ENCODE measurements around the gene SDC3. TPM values are rescaled to one million over a fixed set of nuclear protein-coding genes. Genes with fewer than 3 reads are reported as not detected.

Gene SDC3
- total and polyA plus RNA-seq, 2 of the 8 experiments (the other 6 are each of a cell fraction or from before 2014, with no cell fraction given), result 7.0 to 27.0 TPM

DNA sequence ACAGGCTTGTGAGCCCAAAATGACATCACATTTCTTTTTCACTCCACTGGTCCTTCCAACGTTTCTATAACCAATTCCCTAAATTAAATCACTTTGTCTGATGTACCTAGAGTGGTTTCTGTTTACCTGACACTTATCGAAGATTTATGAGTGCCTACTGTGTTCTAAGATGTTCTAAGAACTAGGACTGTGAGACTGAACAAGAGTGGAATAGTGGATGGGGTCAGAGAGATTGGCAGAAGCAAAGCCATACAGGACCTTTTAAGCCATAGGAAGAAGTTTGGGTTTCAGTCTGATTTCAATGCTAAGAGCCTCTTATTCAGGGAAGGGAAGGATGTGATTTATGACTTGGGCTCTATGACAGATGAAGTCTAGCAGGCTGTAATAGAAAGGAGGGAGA lies 78.7 kb downstream of the SDC3 start:
- Histone ChIP-seq H3K23me2 (ENCODE audit: low read depth, low read length) (no peaks in the 10 kb centered on the region), H2BK15ac (ENCODE audit: low read length) (no peak overlapping the region), H3K23ac (ENCODE audit: insufficient read length) (no peak overlapping the region), H2BK120ac (replicated peaks; ENCODE audit: low read depth, low read length) (no peak overlapping the region), H3K79me1 (ENCODE audit: low read depth, low read length) (no peaks in the 10 kb centered on the region), H3K18ac (ENCODE audit: extremely low read depth, low read length) (no peak overlapping the region), H4K91ac (replicated peaks; ENCODE audit: insufficient read length, low read length) (no peak overlapping the region), H2BK20ac (ENCODE audit: low read length) (no peak overlapping the region), H4K5ac (ENCODE audit: insufficient read length, low read depth, low read length) (no peak overlapping the region), H3K4me3 (ENCODE audit: extremely low read depth in 1 of 4, insufficient read depth in 2 of 4, low read depth in 3 of 4, low read length in 4 of 4) (no peak overlapping the region), H3K4me1 (replicated peaks in 1 of 4; ENCODE audit: control insufficient read depth in 3 of 4, insufficient read depth in 4 of 4, low read length in 3 of 4) (peaks cover 0 to under 1% (median 0%) of the 10 kb centered on the region in 4 experiments; a peak in 2 of 7 replicates), H3K4ac (replicated peaks; ENCODE audit: insufficient read length, low read depth, low read length) (no peak overlapping the region), H3K9ac (replicated peaks in 1 of 4; ENCODE audit: extremely low read depth in 1 of 4, low read depth in 3 of 4, low read length in 3 of 4) (no peak overlapping the region), H4K20me1 (replicated peaks in 1 of 2; ENCODE audit: control insufficient read depth in 1 of 2, insufficient read depth in 2 of 2, low read length in 2 of 2) (peaks cover 0 to 2% of the 10 kb centered on the region in 2 experiments), H4K8ac (ENCODE audit: extremely low read depth, insufficient read depth, low read length) (no peak overlapping the region), H2AFZ (ENCODE audit: low read length) (no peak overlapping the region), H3K27me3 (replicated peaks in 1 of 4; ENCODE audit: control insufficient read depth in 3 of 4, extremely low read depth in 1 of 4, insufficient read depth in 3 of 4, low read length in 3 of 4) (peaks cover 0 to 10% (median 7%) of the 10 kb centered on the region in 4 experiments; a peak in 5 of 7 replicates), H3K79me2 (ENCODE audit: control insufficient read depth in 1 of 2, insufficient read depth in 2 of 2, low read length in 2 of 2) (no peaks in the 10 kb centered on the region), H2BK5ac (ENCODE audit: low read depth, low read length) (no peak overlapping the region), H3K14ac (ENCODE audit: insufficient read length) (no peak overlapping the region), H2BK12ac (ENCODE audit: low read depth, low read length) (no peak overlapping the region), H3K36me3 (ENCODE audit: control insufficient read depth in 2 of 4, insufficient read depth in 4 of 4, low read length in 3 of 4) (no peaks in the 10 kb centered on the region), H3K9me3 (ENCODE audit: insufficient read depth in 2 of 2, low read depth in 1 of 2, low read length in 1 of 2) (no peaks in the 10 kb centered on the region; a peak in 1 of 4 replicates), H2AK5ac (ENCODE audit: low read depth, low read length) (no peak overlapping the region), H3K4me2 (ENCODE audit: insufficient read depth in 1 of 2, low read depth in 2 of 2, low read length in 2 of 2) (no peak overlapping the region), H3K27ac (ENCODE audit: low read depth, low read length) (no peak overlapping the region), H3K56ac (replicated peaks; ENCODE audit: insufficient read length, low read depth, low read length) (no peak overlapping the region)
- POLR2A ChIA-PET (ENCODE audit: partially characterized antibody), result interaction anchor here (1.6 kb wide), 1 partner anchor 10 kb away, joined by 4 read pairs; no protein-coding TSS in a partner anchor
- DNase-seq (ENCODE audit: low read depth in 1 of 2, low spot score in 2 of 2), result no peak
- TF ChIP-seq CBX5 (IDR thresholded peaks at IDR 0.05; ENCODE audit: low read depth, low read length) (no peak), TAF7 (optimal IDR thresholded peaks at IDR 0.05; ENCODE audit: borderline replicate concordance, low read depth, low read length) (no peak), KDM5A (IDR thresholded peaks at IDR 0.05; ENCODE audit: low read length) (no peak), TEAD4 (IDR thresholded peaks at IDR 0.05; ENCODE audit: low read depth, low read length) (no peak)
- FAIRE-seq, result no peak
- WGBS, 2 experiments (ENCODE audit: extremely low coverage in 1 of 2, insufficient coverage in 1 of 2, insufficient read length in 1 of 2, insufficient replicate concordance in 2 of 2, low coverage in 1 of 2, low lambda C conversion rate in 2 of 2, missing lambda C conversion rate in 1 of 2), result 83% methylated on average over 2 of the region's 2 CpGs; no CpG with 5 or more reads in 1 of the 2 experiments
- CTCF ChIA-PET (ENCODE audit: partially characterized antibody), result interaction anchor here (1.0 kb wide), 1 partner anchor 26 kb away, joined by 4 read pairs; no protein-coding TSS in a partner anchor
